ENCODE measurements around the gene TMEM267.
"Not testable (repeated sequence)": the region's sequence is repeated elsewhere in the genome, so short reads cannot be mapped to it uniquely, and the experiment has no call there.

The TMEM267 gene

GRCh38 chr5:43402524-43403066, 81.1 kb downstream of the TMEM267 start:
- not testable (repeated sequence) for DNase-seq

GRCh38 chr5:43401827-43402226, 81.8 kb downstream of the TMEM267 start:
- DNase-seq, result no peak

- DNase-seq, result no peak
Measured at GRCh38 chr5:43400082-43400481, 83.6 kb downstream of the TMEM267 start.

- DNase-seq, result no peak
Measured at GRCh38 chr5:43396762-43397304, 86.8 kb downstream of the TMEM267 start.

Measured in COR-L47 (cell line).